ENCODE measurements around the gene SUMO1.
A peak's percentile ranks its signal among the peaks of the same experiment; 100 is the strongest.
"Not testable (repeated sequence)": the region's sequence is repeated elsewhere in the genome, so short reads cannot be mapped to it uniquely, and the experiment has no call there.

SUMO1 gene

DNA sequence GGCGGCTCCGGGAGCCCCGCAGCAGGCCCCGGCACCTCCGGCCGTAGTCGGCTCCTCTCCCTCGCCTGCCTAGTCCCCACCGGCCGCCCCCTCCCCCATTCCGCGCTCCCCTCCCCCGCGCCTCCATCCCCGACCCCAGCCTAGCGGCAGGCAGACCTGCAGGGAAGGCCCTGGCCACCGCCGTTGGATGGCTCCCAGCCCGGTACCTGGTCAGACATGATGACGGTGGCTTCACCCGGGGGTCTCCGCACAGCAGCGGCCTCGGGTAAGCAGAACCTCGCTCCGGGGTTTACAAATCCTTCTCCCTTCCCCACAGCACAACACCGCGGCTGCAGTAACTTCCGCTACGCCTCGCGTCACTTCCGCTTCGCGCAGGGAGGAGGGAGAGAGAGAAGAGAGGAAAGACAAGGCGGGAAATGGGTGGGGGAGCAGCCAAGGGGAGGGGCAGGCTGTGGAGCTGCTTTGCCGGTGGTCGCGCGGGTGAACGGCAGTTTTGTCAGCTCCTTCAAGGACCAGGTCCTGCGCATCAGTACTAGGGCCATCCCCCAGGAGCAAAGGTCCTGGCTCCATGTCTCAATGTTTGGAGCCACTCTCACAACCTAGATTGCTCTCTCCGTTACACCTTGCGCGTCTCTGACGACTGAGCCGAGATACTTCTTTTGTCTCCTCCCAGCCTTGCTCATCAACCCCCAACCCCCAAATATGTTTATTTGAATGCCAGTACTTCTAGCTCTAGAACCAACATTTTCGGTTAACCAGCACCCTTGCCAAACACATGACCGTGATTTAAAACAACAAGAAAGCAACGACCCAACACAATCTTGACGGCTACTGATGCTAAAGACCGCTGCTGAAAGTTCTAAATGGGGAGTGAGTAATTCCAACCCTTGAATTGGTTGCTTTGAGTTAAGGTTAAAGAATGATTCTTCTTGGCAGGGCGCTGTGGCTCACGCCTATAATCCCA, at the start of gene SUMO1:
SUMO1 (minus strand) TSS at position 364 of the 964 bp plus-strand sequence; CDS start at position 218, 146 bp downstream.
- peak; percentile 71 for DNase-seq

DNA sequence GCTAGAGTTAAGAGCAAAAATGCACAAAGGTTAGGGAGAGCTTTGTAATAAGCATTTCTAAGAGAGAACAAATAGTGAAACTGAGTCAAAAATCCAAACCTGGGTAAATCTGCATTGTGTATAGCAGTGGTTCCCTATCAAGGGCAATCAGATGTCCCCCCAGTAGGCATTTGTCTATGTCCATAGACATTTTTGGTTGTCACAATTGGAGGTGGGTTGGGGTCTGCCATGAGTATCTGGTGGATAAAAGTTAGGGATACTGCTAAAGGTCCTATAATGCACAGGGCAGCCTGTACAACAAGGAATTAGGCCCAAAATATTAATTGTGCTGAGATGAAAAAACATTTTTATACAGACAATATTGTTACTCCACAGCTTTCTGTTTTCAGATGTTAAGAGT, 48.2 kb upstream of the SUMO1 start:
- no peak for DNase-seq

DNA sequence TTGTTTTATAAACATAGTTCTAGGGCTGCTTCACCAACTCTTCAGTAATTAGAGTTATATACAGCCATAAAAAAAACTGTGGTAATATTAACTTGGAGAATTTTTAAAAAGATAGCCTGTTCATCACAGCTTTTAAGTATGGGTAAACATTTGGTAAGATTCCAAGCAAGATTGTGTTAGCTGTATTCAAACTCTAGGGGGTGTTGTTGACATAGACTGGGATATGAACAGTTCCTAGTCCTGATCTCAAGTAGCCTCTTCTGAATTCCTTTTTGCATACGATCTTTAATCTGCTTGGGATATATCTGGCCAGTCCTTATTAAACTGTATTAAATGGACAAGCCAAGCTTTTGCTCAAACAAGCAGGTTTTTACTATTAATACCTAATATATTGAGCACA, 40.5 kb upstream of the SUMO1 start:
- DNase-seq = no peak

DNA sequence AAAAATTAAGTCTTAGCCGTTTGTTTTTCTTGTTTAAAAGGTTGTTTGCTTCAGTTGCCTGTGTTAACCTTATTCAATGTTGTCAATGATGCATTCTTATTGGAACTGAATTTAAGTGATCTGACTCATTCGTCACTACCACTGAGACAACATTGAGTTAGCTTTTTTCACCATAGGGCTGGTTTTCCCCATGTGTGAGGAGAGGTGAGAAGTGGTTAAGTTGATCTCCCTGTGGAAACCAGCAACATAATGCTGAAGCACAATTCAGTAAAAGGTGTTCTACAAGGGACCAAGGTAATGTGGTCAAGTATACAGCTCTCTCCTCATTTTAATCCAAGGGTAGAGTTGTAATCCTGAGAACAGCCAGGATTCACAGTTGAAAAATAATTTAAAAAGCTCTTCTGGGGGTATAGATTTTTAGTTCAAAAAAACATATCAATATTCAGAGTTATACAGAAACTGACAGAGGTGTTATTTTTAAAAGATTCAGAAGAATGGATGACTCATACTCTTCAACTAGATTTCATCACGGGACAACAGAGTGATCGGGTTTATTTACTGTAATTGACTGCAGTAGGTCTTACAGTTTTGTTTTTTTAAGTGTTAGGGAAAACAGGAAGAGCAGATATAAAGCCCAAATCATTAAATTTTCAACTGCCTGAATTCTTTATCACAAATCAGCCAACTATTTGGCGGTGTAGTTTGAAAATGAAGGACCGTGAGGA, 39.8 kb upstream of the SUMO1 start:
- peak; percentile 4 for DNase-seq

DNA sequence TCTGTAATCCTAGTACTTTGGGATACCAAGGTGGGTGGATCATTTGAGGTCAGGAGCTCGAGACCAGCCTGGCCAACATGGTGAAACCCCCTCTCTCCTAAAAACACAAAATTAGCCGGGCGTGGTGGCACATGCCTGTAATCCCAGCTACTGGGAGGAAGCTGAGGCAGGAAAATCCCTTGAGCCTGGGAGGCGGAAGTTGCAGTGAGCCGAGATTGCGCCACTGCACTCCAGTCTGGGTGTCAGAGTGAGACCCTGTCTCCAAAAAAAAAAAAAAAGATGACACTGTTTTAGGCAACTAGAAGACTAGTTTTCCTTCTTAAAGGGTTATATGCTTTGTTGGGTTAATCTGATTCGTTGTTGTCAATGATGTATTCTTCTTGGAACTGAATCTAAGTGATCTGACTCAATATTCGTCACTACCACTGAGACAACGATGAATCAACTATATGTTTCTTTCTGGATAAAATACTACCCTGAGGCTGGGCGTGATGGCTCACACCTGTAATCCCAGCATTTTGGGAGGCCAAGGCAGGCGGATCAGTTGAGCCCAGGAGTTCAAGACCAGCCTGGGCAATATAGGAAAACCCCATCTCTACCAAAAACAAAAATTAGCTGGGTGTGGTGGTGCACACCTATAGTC, 37.8 kb upstream of the SUMO1 start:
- DNase-seq = not testable (repeated sequence)

DNA sequence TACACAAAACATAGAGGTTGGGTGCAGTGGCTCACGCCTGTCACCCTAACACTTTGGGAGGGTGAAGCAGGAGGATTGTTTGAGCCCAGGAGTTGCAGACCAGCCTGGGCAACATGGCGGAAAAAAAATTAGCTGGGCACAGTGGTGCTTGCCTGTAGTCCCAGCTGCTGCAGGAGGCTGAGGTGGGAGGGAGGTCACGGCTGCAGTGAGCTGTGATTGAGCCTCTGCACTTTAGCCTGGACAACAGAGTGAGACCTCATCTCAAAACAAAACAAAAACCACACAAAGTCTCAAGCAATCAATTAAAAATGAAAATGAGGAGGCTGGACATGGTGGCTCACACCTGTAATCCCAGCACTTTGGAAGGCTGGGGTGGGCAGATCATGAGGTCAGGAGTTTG, 32.1 kb upstream of the SUMO1 start:
- DNase-seq = no peak

DNA sequence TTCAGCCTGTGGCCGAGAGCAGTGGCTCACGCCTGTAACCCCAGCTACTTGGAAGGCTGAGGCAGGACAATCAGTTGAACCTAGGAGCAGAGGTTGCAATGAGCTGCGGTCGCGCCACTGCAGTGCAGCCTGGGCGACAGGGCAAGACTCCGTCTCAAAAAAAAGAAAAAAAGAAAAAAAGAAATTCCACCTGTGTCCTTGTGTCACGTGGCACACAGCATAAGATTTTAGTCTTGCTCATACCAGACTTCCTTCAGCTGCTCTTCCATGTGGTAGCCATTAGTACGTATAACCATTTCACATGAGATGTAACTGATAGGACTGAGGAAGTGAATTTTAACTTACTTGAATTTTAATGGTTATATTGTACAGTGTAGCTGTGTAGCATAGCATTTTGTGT, 31.2 kb upstream of the SUMO1 start:
- no peak for DNase-seq

DNA sequence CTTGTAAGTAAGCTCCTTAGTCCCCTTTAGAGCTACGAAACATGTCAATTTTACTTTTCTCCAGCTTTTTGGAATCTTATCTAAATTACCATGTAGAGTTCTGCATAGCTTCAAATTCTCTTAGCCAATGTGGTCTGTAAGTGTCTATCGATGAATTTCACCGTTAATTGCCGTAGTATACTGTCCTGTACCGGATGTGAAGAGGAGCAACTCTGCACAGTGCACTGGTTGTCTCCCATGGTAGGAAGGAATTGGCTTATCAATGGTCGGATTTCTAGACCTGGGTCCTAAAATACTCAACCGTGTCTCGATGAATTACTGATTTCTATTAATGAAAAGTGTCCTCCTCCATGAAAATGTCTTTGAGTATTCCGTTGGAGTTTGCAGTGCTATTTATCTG, 29.1 kb upstream of the SUMO1 start:
- DNase-seq = no peak

DNA sequence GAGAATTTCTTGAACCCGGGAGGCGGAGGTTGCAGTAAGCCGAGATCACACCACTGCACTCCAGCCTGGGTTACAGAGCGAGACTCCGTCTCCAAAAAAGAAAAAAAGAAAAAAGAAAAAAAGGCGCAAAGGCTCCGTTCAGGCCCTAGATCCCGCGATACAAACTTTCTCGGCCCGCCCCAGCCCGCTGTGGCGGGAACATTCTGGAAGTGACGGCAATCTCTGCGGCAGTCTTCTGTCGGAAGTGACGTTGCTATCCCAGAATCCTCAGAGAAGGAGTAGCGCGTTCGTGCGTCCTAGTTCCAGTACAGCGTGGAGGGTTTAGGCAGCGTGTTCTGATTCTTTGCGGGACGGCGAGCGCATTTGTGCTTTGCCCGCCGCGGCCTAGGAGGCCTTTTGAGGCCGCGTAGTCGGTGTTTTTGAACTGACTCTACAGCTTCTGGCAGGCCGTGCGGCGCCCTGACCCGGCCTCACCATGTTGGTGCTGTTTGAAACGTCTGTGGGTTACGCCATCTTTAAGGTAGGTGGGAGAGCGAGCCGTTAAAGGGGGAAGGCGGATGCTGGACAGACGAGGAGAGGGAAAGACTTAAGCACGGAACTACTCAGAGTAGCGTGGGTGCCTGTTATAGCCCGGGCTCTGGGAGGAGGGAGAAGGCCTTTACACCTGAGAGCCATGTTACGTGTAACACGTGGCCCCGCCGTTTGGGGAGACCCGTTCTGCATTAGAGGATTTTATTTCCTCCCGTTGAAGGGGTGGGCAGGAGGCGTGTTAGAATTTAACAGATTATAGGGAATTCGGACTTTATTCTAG, 27.3 kb upstream of the SUMO1 start, which contains the start of gene NOP58:
NOP58 (plus strand) TSS at position 297 of the 811 bp plus-strand sequence; CDS start at position 476, 179 bp downstream.
- DNase-seq = peak; percentile 84

DNA sequence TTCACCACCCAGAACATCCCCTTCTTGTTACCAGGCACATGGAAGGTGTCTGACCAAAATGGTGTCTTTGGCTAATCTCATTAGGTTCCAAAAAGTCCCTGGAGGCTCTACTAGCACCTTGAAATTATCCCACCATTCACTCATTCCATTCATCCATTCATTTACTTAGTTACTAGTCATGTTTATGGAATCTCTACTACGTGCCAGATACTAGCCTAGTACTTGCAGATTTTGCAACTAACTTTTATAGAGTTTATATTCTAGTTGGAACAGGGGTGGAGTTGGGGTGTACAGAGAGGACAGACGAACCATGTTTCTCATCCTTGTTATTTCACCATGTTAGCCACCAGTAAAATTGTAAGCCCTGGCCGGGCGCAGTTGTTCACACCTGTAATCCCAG, 23.1 kb upstream of the SUMO1 start:
- DNase-seq = no peak

DNA sequence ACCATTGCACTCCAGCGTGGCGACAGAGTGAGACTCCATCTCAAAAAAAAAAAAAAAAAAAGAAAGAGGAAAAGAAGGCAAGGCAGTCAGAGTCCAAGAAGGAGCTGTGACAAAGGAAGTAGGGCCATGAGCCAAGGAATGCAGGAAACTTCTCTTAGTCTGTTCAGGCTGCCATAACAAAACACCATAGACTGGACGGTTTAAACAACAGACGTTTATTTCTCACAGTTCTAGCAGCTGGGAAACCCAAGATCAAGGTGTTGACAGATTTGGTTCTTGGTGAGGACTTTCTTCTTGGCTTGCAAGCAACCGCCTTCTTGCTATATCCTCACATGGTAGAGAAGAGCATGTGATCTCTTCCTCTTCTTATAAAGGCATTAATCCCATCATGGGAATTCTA, 13.1 kb upstream of the SUMO1 start:
- no peak for DNase-seq

DNA sequence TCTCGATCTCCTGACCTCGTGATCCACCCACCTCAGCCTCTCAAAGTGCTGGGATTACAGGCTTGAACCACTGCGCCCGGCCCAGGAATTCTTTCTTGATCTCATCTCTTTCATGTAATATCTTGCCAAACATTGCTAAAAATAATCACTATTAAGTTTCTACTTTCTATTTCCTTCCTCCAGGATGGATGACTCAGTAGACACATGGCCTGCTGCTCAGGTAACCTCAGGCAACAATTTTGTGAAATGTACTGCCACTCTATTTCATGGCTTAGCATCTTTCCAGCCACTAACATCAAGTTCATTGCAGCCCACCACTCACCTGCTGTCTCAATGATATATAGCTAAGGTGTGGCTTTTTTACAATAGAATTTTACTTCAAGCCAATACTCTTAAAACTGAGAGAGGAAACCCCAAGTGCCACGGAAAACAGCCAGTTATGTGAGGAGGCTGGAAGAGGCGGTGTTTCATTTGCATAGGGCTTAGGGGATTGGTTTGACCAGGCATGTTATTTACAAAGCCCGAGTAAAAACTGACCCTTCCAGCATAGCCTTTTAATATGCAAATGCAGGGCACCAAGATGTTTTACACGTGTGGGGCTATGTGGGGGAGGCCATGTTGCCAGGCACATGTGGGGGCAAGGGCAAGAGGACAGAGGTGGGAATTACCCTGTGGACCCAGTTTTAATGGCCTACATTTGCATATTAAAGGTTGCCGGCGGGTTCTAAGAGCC, 11.3 kb upstream of the SUMO1 start:
- no peak for DNase-seq

DNA sequence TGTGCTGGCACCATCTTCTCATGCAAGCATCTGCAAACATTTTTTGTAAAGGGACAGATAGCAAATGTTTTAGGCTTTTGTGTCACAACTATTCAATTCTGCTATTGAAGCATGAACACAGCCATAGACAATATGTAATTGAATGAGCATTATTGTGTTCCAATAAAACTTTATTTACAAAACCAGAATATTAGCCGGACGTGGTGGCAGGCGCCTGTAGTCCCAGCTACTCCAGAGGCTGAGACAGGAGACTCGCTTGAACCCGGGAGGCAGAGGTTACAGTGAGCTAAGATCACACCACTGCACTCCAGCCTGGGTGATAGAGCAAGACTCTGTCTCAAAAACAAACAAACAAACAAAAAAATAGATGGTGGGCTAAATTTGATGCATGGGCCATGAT, 9.3 kb upstream of the SUMO1 start:
- not testable (repeated sequence) for DNase-seq

DNA sequence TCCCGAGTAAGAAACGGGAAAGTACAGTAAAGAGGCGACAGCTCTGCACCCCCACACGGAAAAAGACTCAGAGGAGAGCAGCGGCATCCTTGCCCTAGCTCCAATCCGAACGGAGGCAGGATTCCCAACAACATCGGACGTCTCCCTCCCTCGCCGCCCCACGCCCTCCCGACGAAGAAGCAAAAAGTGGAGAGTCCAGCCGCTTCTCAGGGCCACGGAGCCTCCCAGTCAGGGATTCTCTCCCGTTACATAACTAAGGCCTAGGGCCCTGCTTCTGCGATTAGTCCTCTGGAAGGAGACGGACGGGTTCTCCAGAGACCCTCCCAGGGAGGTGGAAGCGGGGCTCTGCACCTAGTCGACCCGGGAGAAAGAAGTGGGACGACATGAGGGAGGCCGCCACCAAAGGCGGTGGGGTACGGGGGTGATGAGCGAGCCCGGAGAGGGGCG, 587 bp downstream of the SUMO1 start:
- no peak for DNase-seq

DNA sequence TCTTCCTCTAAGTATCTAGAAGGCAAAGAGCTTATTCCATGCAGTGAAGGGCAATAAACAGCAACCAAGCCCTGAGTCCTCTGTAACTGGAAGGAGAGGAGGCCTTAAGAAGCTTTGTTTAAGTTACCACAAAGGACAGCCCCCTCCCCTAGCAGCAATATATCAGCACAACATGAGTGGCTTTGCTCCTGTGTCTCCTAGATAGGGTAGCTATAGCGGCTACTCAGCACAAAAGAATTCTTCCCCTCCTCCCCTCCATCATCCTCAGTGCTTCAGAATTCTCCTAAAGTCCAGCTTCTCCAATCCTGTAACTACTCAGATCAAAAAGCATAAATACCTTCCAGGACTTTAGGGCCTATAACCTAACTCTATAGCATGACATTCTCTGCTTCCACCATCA, 16.5 kb downstream of the SUMO1 start:
- DNase-seq = no peak

DNA sequence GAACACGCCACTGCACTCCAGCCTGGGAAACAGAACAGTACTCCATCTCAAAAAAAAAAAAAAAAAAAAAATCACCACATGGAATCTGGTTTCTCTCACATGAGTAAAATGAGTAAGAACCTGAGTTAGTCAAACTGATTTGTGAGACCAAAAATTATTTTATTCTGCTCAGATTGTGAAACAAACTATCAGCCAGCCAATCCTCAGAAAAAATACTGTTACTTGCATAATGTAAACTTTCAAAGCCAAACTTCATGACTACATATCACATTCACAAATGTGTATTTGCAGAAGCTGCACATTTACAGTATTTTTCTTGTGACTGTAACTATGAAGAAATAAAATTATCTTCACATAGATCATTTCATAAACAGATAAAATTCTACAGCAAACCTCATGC, 23.2 kb downstream of the SUMO1 start:
- no peak for DNase-seq

DNA sequence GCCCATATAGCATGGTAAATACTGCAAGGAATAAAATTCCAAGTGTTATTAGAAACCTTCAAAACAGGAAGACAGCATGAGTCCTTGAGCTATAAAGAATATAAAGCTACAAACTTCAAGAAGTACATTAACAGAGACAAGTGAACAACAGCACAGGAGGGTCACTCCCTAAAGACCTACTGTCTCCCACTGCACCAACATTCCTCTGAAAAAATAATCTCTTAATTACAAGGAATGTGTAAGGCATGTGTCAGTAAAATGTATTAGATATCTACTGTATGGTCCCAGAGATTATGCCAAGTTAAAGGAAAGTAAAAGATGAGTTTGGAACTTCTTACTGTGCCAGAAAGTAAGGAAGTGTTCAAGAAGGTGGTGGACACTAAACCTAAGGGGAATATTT, 29.9 kb downstream of the SUMO1 start:
- no peak for DNase-seq

DNA sequence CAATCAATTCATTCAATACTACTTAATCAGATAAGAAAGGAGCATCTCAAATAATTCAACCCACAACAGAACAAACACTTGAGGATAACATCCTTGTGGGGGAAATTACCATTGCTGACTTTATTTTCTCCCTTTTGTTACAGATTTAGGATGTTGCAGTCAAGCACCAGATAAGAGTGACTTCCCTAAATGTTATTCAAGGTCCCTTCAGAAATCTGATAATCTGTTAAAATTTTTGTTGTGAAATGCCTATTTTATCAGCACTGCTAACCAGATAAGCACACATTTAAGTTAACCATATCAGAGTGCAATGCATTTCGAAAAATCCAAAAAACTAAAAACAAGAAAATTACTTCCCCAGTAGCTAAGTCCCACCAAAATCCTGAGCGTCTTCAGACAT, 33.5 kb downstream of the SUMO1 start:
- DNase-seq = no peak

DNA sequence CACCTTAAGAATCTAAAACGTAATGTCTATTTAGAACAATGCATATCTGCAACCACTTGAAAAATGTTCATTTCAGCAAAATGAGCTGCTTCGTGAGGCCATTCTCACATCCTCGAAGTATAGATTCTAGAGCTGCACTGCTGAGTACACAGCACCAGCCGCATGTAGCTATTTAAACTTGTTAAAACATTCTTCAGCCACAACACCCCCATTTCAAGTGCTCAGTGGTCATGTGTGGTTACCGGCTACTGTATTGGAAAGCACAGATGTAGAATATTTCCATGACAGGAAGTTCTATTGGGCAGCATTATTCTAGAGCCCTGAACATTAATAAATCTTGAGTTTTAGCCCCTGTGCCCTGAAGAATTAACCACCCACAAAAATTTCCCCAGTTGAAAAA, 35.0 kb downstream of the SUMO1 start:
- no peak for DNase-seq

DNA sequence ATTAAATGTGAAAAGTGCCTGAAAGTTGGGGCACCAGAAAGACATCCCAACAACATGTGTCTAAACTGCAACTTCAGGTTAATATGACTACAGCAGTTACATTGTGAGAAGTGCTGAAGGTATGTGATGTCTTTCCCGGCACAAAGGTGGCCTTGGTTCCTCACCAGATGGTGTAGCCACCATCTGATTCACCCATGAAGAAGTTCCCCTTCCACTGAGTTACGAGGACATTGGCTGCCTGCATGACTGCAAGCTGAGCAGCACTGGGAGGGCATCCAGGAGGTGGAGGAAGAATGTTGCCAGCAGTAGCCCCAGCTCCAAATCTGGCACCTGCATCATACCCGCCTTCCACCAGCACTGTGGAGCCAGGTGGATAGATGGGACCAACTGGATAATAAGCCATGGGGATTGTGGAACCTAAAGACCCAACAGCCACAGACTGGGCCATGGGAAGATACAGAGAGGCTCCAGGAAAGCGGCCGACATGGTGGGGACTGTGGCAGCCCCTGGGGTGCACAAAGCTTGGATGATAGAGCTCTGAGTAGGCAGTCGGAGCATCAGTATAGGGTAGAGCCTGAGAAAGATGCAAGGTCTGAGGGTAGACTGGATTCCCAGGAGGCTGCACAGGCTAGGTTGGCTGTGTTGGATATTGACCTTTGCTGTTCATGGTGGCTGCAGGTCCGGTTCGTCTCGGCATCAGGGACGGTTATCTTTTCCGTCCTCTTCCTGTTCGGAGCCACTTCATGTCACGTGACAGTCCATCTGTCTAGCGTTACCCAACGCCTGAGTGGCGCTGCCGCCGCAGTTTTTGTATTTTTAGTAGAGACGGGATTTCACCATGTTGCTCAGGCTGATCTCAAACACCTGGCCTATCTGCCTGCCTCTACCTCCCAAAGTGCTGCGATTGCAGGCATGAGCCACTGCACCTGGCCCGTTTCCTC, 36.9 kb downstream of the SUMO1 start:
- no peak for DNase-seq

DNA sequence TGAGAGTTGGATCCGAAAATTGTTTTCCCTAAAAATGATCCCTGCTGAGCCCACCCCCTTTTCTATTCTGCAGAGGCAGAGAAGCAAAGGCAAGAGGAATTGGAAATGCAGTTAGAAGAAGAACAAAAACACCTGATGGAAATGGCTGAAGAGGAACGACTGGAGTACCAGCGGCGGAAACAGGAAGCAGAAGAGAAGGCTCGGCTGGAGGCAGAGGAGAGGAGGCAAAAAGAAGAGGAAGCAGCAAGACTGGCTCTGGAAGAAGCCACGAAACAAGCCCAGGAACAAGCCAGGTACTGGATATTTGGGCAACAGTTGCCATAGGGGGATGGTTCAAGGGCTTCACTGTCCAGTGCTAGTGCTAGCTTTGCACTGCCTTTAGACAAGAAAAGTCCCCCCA, 41.7 kb downstream of the SUMO1 start:
- DNase-seq = no peak
